ENCODE results near the gene ADGRD2. TPM values are rescaled to one million over a fixed set of nuclear protein-coding genes. Genes with fewer than 3 reads are reported as not detected.
"Not testable (repeated sequence)": the region's sequence is repeated elsewhere in the genome, so short reads cannot be mapped to it uniquely, and the experiment has no call there.

ADGRD2 gene, protein sequence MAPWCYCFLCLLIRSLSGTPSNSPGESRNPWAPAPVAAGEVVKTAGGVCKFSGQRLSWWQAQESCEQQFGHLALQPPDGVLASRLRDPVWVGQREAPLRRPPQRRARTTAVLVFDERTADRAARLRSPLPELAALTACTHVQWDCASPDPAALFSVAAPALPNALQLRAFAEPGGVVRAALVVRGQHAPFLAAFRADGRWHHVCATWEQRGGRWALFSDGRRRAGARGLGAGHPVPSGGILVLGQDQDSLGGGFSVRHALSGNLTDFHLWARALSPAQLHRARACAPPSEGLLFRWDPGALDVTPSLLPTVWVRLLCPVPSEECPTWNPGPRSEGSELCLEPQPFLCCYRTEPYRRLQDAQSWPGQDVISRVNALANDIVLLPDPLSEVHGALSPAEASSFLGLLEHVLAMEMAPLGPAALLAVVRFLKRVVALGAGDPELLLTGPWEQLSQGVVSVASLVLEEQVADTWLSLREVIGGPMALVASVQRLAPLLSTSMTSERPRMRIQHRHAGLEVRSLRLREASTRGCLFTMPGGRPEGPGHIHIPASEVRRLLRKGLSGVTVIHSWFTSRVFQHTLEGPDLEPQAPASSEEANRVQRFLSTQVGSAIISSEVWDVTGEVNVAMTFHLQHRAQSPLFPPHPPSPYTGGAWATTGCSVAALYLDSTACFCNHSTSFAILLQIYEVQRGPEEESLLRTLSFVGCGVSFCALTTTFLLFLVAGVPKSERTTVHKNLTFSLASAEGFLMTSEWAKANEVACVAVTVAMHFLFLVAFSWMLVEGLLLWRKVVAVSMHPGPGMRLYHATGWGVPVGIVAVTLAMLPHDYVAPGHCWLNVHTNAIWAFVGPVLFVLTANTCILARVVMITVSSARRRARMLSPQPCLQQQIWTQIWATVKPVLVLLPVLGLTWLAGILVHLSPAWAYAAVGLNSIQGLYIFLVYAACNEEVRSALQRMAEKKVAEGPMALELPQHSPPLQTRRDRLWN
- under 1 TPM in 1 of 3 donors, not detected in 2; 0.17 TPM for polyA plus RNA-seq (ENCODE audit: insufficient read length in 3 of 3)

DNA sequence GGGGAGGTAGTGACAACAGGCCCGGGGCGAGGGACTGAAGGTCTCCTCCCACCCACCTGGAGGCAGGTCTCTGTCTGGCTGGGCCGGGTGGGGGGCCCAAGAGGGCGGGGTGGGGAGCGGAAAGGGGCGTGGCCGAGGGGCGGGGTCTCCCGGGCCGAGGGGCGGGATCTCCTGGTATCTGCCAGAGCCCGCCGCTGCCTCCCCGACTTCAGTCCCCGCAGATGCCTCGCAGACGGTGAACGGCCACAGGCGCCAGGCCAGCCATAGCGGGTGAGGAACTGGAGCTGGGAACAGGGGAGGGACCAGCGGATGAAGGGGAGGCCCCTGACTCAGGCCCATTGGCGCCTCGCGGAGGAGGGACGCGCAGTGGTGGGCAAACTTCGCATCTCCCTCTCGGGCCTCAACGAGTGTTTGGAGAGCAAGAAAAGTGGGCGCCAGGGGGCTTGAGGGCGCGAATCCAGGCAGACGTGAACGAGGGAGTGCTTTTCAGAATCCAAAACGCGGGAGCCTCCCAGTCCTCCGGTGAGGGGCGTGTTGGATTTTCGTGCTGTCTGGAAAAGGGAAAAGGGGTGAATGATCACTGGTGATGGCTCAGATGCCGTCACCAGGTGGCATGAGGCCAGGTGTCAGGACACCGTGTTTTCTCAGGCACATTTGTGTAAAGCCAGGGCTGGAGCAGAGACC, at the start of gene ADGRD2:
TSS of gene ADGRD2 (plus strand) at position 211 of the 684 bp plus-strand sequence. CDS start 1,216 bp downstream, outside the sequence.
- peak in 1 of 3 donors; percentile 16 for DNase-seq (ENCODE audit: low read depth in 3 of 3, low spot score in 2 of 3)

DNA sequence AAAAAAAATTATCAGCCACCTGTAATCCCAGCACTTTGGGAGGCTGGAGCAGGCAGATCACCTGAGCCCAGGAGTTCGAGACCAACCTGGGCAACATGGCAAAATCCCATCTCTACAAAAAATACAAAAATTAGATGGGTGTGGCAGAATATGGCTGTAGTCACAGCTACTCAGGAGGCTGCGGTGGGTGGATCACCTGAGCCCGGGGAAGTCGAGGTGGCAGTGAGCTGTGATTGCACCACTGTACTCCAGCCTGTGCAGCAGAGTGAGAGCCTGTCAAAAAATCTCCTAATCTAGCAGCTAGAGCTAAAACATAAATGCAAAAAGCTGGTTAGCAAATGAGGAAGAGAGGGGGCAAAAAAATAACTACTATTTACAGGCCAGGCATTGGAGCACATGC, 47.0 kb upstream of the ADGRD2 start:
- no peak for DNase-seq (ENCODE audit: low read depth in 3 of 3, low spot score in 2 of 3)

DNA sequence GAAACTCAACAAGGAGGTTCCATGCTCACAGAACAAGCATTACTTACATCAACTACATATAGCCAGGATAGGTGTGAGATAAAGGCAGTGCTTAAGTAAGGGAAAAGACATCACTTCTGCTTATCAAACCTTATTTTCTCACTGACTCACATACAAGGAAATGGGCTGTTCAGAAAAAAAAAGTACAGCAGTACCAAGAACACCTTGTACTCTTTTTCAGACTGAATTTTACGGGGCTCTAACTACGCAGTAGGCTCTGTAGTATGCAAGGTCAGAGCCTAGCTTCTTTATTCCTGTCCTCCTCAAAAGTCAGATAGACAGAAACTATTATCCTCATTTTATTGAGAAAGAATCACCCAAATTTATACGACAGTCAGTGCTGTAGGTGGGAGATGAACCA, 40.8 kb upstream of the ADGRD2 start:
- no peak for DNase-seq (ENCODE audit: low read depth in 3 of 3, low spot score in 2 of 3)

DNA sequence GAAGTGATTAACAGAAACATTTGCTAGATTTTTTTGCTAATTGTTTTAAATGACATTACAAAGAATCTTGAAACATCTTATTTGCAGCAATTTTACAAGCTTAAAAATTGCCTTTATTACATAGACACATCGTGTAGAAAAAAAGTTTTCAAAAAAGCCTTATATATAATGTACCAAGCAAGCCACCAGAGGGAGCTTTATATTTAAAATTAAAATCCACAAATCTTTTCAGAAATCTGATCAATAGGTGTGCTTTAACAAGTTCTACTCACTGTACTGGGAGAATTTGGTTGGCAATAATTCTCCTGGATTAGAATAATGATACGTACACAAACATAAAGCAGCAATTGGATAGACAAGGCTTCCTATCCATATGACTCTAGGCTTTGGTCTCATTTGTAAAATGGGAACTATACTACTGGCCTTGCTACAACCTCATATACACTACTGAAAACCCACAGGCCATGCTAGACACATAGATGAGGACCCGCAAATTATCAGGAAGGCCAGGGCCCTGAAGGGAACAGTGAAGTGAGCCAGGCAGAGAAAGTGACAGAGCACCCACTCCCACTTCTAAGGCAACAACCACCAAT, 39.8 kb upstream of the ADGRD2 start:
- DNase-seq (ENCODE audit: low read depth in 3 of 3, low spot score in 2 of 3) = no peak

DNA sequence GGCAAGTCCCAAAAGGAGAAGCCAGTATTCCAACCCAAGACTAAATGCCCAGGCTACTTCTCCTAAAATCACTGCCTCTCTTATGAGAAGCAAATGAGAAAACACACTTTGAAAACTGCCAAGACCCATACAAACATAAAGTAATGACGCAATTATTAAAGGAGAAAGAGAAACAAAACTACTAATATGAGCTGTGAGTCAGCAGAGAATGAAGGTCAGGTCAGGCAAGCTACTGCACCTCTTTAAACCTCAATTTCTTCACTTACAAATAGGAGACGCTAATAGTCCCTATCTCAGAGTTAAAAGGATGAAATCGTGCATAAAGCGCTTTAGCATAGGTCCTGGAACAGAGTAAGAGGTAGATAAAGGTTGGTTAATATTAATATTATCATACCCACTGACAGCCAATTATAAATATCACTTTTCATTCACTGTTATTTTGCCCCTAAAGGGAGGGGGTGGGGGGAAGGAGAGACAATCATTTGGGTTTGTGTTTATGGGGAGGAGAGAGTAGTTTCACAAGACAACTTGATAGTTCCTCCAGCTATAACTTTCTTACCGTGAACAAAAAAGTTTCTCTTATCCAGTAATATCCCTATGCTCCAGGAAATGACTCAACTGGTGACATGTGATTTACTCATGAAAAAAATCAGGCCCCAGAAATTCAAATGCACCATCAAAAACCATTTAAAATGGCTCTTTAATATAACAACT, 38.6 kb upstream of the ADGRD2 start:
- DNase-seq (ENCODE audit: low read depth in 3 of 3, low spot score in 2 of 3) = no peak

DNA sequence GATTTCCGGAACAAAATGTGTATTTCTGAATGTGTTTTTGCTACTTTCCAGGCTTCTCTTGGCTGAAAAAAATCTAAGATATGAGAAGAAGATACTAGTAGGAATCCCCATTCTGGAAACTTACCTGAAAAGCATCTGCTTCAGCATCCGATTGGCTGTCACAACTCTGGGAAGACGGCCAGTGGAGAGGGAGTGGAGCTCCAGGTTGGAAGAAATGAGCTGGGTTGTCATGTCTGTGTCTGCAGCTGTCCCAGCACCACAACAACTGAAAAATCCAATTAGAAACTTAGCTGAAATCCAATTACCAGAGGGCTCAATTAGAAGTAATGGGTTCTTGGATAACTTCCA, 38.0 kb upstream of the ADGRD2 start:
- no peak for DNase-seq (ENCODE audit: low read depth in 3 of 3, low spot score in 2 of 3)

DNA sequence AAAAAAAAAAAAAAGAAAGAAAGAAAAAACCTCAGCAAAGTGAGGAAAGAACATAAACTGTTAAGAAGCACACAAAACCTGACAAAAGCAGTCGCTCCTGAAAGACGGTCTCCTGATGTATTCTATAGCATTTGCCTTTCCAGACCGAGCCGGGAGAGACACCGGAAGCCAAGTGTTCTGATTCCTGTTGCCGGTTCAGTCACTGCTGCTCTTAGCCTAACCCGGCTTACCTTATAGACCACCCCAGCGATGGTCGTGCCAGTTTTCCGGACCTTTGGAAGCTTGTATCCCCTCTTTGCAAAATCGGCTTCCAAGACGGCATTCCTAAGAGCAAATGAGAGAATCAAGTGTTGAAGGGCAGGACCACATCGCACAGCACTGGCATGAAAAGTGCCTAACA, 35.6 kb upstream of the ADGRD2 start:
- no peak for DNase-seq (ENCODE audit: low read depth in 3 of 3, low spot score in 2 of 3)

DNA sequence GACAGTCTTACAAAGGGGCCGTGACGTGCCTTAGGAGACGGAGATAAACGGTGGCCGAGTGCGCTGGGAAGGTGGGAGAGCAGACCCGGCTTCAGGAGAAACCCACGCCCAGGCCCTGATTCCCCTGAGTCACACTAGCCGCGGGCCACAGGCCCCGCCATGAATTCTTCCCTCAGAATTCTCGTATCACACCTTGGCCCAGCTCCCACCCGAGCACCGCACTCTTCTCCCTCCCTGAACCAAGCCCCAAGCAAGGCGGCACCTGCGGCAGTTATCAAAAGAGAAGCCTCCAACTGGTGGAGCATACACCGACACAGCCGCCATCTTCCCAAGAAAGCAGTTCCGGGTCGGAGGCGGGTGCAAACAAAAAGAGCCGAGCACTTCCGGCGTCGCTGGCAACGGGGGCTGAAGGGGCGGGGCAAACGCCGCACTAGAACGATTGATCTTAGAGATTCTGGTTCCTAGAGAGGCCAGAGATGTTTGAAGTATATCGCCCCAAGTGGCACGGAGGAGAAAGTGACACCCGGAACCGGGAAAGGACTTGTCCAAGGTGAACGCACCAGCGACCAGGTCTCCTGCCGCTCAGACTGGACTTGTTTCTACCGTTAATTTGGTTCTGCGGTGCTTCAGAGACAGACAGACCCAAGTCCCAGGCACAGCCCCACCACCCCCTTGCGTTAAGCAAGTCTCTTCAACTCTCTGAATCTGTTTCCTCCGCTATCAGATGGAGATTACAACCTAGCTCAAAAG, 35.0 kb upstream of the ADGRD2 start, which contains the start of gene PSMB7:
TSS of gene PSMB7 (minus strand) at position 341 of the 750 bp plus-strand sequence. CDS start at position 324, 17 bp downstream.
- peak; percentile 91 to 93 (median 92) for DNase-seq (ENCODE audit: low read depth in 3 of 3, low spot score in 2 of 3)

DNA sequence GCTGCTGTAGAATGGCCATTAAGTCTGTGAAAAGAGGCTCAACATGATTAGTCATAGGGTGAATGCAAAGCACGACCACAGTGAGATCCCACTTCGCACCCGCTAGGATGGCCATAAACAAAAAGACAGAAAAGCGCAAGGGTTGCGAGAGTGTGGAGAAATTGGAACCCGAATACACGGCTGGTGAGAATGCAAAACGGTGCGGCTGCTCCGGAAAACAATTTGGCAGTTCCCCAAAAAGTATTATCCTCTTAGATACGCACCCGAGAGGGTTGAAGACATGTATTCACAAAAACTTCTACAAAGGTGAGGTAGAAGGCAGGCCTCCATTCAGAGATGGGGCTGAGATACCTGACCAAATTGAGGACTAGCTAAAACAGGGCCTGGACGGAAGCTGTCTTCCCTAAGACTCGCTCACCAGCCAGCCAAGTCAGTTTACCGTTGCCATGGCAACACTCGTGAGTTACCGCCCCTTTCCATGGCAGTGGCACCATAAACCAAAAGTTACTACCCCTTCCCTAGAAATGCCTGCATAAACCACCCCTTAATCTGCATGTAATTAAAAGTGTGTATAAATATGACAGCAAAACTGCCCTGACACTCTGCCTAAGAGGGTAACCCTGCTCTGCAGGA, 34.3 kb upstream of the ADGRD2 start:
- DNase-seq (ENCODE audit: low read depth in 3 of 3, low spot score in 2 of 3) = no peak

DNA sequence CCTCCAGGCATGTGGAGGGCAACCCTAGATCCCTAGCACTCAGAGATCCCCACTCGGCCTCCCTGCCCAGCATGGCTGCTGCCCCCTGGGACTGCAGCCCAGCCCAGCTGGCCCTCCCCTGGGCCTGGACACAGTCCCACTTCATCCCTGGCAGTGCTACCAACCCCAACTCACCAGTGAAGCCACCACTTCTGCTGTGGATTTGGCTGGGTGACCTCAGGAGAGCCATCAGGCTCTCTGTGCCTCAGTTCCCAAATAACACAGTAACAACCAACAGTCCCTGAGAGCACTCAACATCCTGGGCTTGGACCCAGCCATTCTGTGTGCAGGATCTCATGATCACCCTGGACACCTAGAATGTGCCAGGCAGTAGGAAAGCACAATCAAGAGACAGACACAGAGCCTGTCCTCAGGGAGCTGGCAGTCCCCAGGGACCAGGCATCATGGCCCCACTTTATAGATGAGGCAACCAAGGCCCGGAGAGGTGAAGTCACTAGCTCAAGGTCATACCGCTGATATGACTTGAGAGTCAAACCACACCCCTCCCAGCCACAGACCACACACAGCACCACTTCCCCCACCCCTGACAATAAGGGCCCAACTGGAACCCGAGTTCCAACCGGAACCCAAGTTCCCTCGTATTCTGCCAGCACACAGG, 30.3 kb upstream of the ADGRD2 start:
- no peak for DNase-seq (ENCODE audit: low read depth in 3 of 3, low spot score in 2 of 3)

DNA sequence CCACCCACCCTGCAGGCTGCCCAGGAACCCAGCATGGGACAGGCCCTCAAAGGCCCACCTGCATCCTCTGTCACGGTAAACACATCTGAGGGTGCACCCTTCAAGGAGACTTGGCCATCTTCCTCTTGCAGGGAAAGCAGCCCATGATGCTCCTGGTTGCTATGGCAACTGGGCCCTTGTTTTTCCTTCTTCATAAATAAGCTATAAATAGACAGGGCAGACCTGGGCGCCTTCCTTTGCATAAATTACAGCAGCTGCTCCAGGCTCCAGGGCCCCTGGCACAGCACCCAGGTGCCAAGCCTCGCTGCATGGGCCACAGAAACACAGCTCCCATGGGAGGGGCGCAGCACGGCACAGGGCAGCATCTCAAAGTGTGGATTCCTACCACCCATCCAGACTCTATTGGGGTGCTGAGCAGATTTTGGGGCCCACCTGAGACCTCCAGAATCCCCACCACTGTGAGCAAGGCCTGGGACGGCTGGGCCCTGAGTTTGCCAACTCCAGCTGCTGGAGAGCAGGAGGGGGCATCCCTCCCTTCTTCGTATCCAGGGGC, 29.2 kb upstream of the ADGRD2 start:
- no peak for DNase-seq (ENCODE audit: low read depth in 3 of 3, low spot score in 2 of 3)

DNA sequence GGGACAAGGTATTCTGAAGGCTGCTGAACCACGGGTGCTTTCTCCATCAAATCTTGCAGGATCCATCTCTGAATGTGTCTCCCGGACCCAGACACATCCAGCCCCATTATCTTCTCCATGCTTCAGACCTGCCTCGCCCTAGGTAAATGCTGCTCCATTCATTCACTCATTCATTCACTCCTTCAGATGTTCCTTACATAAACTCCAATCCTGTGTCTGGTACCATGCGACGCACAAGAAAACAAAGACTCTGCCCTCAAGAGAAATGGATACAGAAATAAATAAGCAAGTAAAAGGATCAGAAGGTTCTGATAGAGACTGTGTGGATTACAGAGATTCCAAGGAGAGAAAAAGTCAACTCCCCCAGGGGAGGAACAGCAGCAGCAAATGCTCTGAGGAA, 27.1 kb upstream of the ADGRD2 start:
- no peak for DNase-seq (ENCODE audit: low read depth in 3 of 3, low spot score in 2 of 3)

DNA sequence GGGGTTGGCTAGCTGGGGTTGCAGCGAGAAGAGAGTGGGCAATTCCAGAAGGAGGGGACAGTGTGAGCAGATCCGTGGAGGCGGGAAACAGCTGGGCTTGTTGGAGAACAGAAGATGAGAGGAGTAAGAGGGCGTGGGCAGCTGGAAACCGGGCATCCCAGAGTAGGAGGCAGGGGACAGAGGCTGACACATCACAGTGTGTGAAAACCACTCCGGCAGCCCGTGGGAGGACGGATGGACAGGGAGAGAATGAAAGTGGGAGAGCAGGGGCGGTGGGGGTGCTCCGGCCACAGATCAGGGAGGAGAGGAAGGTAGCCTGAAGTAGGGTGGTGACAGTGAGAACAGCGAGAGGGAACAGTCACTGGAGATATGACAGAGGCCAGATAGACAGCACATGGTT, 26.7 kb upstream of the ADGRD2 start:
- DNase-seq (ENCODE audit: low read depth in 3 of 3, low spot score in 2 of 3) = no peak

DNA sequence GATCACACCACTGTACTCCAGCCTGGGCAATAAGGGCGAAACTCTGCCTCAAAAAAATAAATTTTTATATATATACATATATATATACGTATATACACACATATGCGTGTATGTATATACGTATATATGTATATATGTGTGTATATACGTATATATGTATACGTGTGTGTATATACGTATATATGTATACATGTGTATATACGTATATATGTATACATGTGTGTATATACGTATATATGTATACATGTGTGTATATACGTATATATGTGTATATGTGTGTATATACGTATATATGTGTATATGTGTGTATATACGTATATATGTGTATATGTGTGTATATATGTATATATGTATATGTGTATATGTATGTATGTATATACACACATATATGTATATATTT, 24.5 kb upstream of the ADGRD2 start:
- not testable (repeated sequence) for DNase-seq (ENCODE audit: low read depth in 3 of 3, low spot score in 2 of 3)

DNA sequence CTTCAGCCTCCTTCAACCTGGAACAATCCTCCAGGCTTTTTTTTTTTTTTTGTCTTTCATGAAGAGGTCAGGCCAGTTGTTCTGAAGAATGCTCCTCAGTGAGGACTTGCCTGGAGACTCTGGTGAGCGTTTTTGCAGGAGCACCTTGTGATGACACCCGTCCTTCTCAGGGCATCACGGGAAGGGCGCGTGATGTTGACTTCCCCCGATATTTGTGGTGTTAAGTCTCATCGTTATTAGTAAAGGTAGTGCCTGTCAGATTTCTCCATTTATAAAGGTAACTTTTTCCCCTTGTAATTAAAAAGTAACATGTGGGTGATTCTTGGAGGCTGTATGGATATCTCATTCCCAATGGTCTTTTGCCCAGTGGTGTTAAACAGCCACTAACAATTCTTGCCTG, 23.9 kb upstream of the ADGRD2 start:
- DNase-seq (ENCODE audit: low read depth in 3 of 3, low spot score in 2 of 3) = no peak

DNA sequence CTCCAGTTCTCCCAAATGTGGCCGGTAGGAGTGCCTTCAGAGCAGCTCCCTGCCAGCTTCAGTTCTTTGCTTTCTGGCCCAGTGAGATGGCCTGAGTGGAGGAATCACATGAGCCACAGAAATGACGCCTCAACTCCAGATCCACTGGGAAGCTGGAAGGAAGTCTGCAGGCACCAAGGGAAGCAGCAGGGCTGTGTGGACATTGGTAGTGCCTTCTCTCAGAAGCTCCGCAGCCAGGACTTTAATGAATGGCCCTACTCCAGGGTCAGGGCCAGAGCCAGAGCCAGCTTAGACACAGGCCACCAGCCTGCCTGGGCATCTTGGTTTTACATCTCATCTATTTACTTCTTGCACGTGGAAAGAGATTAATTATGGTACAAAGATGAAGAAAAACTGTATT, 23.0 kb upstream of the ADGRD2 start:
- no peak for DNase-seq (ENCODE audit: low read depth in 3 of 3, low spot score in 2 of 3)

DNA sequence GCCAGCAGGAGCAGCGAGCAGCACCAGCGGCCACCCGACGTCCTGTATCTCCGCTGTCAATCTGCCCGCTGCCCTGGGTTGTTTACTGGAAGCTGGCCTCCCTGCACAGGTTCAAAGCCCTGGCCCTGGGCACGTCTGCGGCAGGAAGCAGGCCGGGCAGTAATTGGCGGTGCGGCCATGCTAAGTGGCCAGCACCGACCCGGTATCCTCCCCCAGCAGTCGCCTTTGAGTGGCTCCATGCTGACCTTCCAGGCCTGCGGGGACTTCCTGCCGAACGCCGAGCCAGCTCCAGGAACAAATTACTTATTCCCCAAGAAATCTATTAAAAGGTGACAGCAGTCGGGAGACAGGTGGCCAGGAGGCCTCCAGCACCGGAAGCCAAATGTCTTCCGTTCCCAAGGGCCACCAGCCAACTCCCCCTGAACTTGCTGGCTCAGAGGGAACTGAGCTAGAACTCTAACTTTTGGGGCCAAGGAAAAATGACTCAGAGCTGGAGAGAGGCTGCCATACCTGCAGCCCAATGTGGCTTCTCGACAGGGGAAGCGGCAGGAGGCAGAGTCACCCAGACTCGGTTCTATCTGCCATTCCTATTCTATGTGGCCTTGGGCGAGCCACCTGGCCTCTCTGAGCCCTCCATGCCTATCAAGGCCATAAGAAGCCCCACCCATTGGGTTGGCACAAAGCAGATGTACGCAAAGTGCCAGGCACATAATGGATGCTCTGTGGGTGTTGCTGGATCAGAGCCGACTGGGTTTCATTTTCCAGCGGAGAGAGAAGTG, 21.3 kb upstream of the ADGRD2 start:
- no peak for DNase-seq (ENCODE audit: low read depth in 3 of 3, low spot score in 2 of 3)

Data from right renal cortex interstitium (tissue), 3 donors.